ENCODE data around the gene DAB2IP. TPM values are rescaled to one million over a fixed set of nuclear protein-coding genes. Genes with fewer than 3 reads are reported as not detected.

DAB2IP gene
- total RNA-seq, 4 donors from 2014 or later, result 19.2 to 45.4 (median 34.8) TPM

GRCh38 chr9:121688681-121689080 is 37.2 kb downstream of the DAB2IP start:
- DNase-seq (ENCODE audit: low spot score) (no peak), ATAC-seq (ENCODE audit: low FRiP score) (no peak)
- TF ChIP-seq, protein P1, sequence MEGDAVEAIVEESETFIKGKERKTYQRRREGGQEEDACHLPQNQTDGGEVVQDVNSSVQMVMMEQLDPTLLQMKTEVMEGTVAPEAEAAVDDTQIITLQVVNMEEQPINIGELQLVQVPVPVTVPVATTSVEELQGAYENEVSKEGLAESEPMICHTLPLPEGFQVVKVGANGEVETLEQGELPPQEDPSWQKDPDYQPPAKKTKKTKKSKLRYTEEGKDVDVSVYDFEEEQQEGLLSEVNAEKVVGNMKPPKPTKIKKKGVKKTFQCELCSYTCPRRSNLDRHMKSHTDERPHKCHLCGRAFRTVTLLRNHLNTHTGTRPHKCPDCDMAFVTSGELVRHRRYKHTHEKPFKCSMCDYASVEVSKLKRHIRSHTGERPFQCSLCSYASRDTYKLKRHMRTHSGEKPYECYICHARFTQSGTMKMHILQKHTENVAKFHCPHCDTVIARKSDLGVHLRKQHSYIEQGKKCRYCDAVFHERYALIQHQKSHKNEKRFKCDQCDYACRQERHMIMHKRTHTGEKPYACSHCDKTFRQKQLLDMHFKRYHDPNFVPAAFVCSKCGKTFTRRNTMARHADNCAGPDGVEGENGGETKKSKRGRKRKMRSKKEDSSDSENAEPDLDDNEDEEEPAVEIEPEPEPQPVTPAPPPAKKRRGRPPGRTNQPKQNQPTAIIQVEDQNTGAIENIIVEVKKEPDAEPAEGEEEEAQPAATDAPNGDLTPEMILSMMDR (IDR thresholded peaks at IDR 0.05), result no peak

DNA sequence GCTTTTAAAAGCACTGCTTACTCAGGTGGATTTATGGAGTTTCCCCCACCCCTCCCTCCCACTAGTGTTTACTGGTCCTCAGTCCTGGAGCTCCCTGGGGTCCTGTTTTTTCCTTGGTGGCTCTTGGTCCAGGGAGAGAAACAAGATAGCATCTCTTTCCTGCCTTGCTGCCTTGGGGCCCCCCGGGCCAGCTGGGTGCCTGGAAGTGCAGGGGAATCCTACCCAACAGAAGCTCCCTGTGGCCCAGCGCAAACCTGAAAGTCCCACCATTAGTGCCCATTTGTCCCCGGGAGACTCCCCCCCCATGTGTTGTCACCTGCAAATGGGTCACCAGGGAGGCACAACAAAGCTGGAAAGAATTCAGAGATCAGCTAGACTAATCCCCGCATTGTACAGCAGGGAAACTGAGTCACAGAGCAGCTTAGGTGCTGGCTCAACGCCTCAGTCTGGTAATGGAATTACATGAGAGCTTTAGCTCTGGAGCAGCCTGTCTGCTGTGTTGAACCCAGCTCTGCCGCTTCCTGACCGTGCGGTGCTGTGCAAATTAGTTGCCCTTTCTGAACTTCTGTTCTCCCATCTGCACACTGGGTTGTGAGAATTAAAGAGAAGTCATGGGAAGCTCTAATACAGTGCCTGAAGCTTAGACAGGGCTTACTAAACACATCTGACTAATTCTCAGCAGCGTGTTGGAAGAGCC is 38.2 kb downstream of the DAB2IP start:
- TF ChIP-seq, protein P1 (IDR thresholded peaks at IDR 0.05), result no peak
- no peak for ATAC-seq (ENCODE audit: low FRiP score)
- no peak for DNase-seq (ENCODE audit: low spot score)

DNA sequence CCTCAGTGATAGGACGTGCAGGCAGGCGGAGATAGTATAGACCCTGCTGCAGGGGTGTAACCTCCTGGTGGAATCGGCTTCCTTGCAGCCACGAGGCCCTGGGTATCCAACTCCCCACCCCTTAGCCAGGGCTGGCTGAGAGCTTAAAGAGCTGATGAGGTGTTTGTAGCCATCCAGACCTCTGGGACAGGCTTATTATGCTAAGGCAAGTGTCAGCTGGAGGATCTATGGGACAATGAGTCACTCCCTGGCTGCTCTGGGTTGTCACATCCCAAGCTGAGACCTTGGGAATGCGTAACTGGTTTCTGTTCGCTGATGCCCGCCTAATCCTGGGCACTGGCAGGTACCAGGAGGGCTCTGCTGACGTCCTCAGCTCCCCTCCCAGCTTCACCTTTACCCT is 38.9 kb downstream of the DAB2IP start:
- ATAC-seq (ENCODE audit: low FRiP score) (no peak), DNase-seq (ENCODE audit: low spot score) (no peak)
- TF ChIP-seq, protein P1 (IDR thresholded peaks at IDR 0.05), result no peak

GRCh38 chr9:121690766-121691165 is 39.3 kb downstream of the DAB2IP start:
- ATAC-seq (ENCODE audit: low FRiP score), result no peak
- TF ChIP-seq, protein P1 (IDR thresholded peaks at IDR 0.05), result no peak

GRCh38 chr9:121691890-121692289 is 40.5 kb downstream of the DAB2IP start:
- TF ChIP-seq, protein P1 (IDR thresholded peaks at IDR 0.05), result no peak
- DNase-seq (ENCODE audit: low spot score) (no peak), ATAC-seq (ENCODE audit: low FRiP score) (no peak)

More at GRCh38 chr9:121690766-121691165, 39.3 kb downstream of the DAB2IP start:
- no peak for DNase-seq (ENCODE audit: low spot score)

- DNase-seq (ENCODE audit: low spot score), result no peak
- ATAC-seq (ENCODE audit: low FRiP score), result no peak
- TF ChIP-seq, protein P1 (IDR thresholded peaks at IDR 0.05), result no peak
These were observed 41.4 kb downstream of the DAB2IP start for GRCh38 chr9:121692606-121693387.

DNA sequence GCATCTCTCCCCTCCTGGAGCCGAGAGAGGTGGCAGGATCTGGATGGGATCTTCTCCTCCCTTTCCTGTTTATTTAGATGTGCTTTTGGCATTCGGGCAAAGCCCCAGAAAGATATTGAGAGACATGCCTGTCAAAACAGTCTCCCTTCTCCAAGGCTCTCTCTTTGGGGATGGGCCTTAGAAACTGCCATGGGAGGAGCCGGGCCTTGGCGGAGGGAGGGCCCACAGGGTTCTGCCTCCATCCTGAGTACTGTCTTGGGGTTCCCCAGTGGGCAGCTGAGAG is 41.9 kb downstream of the DAB2IP start:
- TF ChIP-seq, protein P1 (IDR thresholded peaks at IDR 0.05), result no peak
- ATAC-seq (ENCODE audit: low FRiP score) (no peak), DNase-seq (ENCODE audit: low spot score) (no peak)

Data from omental fat pad (tissue), 4 donors.